A673 (cell line): ENCODE measurements around the gene RPL35A. TPM values are rescaled to one million over a fixed set of nuclear protein-coding genes. Genes with fewer than 3 reads are reported as not detected.
"Not testable (repeated sequence)": the region's sequence is repeated elsewhere in the genome, so short reads cannot be mapped to it uniquely, and the experiment has no call there.

ENCODE experiments used
- BruUV-seq: library from RNA; stranded (reverse); fragments of 400-500 nt; replicated peaks from 2 replicates; lab custom pipeline; 2021; lab: Mats Ljungman, UMichigan
- CTCF ChIA-PET: fragments of 300-600 bp; sonication (Branson Sonifier 250); formaldehyde crosslinking; loops from one replicate; lab custom pipeline; 2022; ENCODE audit warnings: antibody characterized with exemption; lab: Charles Lee
- POLR2A ChIA-PET: fragments of 300-600 bp; sonication (Branson Sonifier 250); formaldehyde crosslinking; loops from one replicate; lab custom pipeline; 2022; ENCODE audit warnings: antibody characterized with exemption; ENCODE audit not compliant: low non-redundant PET; lab: Charles Lee
- DNase-seq: peaks from one replicate; pipeline ENCODE4 v3.0.0-alpha.2; 2015; ENCODE audit warnings: low spot score
- H3K27ac ChIP-seq: fragments of 200-600 bp; sonication (generic); 2 replicates; pipeline ENCODE4 v1.5.1; 2016; ENCODE audit warnings: mixed run types, low read depth, mild to moderate bottlenecking, mixed read lengths, antibody characterized with exemption, low read length; ENCODE audit not compliant: poor library complexity, severe bottlenecking
- H3K27me3 ChIP-seq: fragments of 200-600 bp; sonication (generic); replicated peaks from 2 replicates; pipeline ENCODE4 v1.6.1; 2017; ENCODE audit warnings: mixed run types, low read depth, mild to moderate bottlenecking, mixed read lengths, antibody characterized with exemption, low read length; ENCODE audit not compliant: insufficient read depth, poor library complexity
- H3K36me3 ChIP-seq: fragments of 200-600 bp; sonication (generic); 2 replicates; pipeline ENCODE4 v1.6.1; 2016; ENCODE audit warnings: mixed run types, mild to moderate bottlenecking, mixed read lengths, antibody characterized with exemption, low read length; ENCODE audit not compliant: insufficient read depth, poor library complexity, severe bottlenecking
- H3K4me1 ChIP-seq: fragments of 200-600 bp; sonication (generic); 2 replicates; pipeline ENCODE4 v1.6.1; 2017; ENCODE audit warnings: mixed run types, mild to moderate bottlenecking, mixed read lengths, antibody characterized with exemption, low read length; ENCODE audit not compliant: insufficient read depth, poor library complexity, severe bottlenecking
- H3K4me3 ChIP-seq: fragments of 200-600 bp; sonication (generic); 2 replicates; pipeline ENCODE4 v1.5.1; 2016; ENCODE audit warnings: low read depth, mixed run types, mild to moderate bottlenecking, mixed read lengths, low read length; ENCODE audit not compliant: poor library complexity, severe bottlenecking
- H3K9me3 ChIP-seq: fragments of 200-600 bp; sonication (generic); 2 replicates; pipeline ENCODE4 v1.6.1; 2016; ENCODE audit warnings: mixed run types, low read depth, mild to moderate bottlenecking, mixed read lengths, antibody characterized with exemption, low read length; ENCODE audit not compliant: poor library complexity, severe bottlenecking
- EZH2 ChIP-seq: fragments of 200-600 bp; sonication (generic); IDR thresholded peaks from 2 replicates; pipeline ENCODE4 v1.6.1; 2017; ENCODE audit warnings: borderline replicate concordance, low read depth, mild to moderate bottlenecking, mixed read lengths, antibody characterized with exemption, low read length; ENCODE audit not compliant: poor library complexity, severe bottlenecking
- intact Hi-C: fragments of 100-400 bp; cut with micrococcal nuclease; formaldehyde crosslinking; loops from one replicate; pipeline ENCODE4 v1.10.0; 2022; ENCODE audit not compliant: unreplicated experiment
- total RNA-seq: library from RNA; stranded (reverse); gene quantifications from 2 replicates; pipeline ENCODE4 v1.2.3, GENCODE V29; 2021
- TF ChIP-seq, protein P1 (sequence below): fragments of 300-800, 200-600 bp; sonication (generic); conservative IDR thresholded peaks from 2 replicates; pipeline ENCODE4 v1.5.1; 2017; ENCODE audit warnings: low read depth, mild to moderate bottlenecking, antibody characterized with exemption, low read length, moderate library complexity, mixed read lengths

Gene RPL35A
- total RNA-seq, 1 experiment from 2014 or later, result 1,102 TPM

DNA sequence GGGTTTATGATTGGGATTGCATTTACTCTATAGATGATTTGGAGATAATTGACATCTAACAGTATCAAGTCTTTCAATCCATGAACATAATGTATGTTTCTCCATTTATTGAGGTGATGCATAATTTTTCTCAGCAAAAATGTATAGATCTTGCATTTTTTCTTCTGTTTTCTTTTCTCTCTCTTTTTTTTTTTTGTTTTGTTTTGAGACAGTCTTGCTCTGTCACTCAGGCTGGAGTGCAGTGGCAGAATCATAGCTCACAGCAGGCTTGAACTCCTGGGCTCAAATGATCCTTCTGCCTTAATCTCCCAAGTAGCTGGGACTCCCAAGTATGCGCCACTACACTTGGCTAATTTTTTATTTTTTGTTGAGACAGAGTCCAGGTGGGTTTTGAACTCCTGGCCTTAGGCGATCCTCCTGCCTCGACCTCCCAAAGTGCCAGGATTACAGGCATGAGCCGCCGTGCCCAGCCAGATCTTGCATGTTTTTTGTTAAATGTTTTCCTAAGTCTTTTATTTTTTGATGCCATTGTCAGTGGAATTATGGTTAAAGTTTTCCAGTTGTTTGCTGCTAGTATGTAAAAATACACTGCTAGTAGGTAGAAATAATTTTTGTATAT lies 13.1 kb downstream of the RPL35A start:
- no peaks in the 10 kb centered on the region for H3K27me3 ChIP-seq
- intact Hi-C loops, result loop anchor here (10.0 kb wide), 1 partner anchor 122 kb away; no protein-coding TSS in a partner anchor
- no peak for TF ChIP-seq EZH2
- TF ChIP-seq, protein P1, sequence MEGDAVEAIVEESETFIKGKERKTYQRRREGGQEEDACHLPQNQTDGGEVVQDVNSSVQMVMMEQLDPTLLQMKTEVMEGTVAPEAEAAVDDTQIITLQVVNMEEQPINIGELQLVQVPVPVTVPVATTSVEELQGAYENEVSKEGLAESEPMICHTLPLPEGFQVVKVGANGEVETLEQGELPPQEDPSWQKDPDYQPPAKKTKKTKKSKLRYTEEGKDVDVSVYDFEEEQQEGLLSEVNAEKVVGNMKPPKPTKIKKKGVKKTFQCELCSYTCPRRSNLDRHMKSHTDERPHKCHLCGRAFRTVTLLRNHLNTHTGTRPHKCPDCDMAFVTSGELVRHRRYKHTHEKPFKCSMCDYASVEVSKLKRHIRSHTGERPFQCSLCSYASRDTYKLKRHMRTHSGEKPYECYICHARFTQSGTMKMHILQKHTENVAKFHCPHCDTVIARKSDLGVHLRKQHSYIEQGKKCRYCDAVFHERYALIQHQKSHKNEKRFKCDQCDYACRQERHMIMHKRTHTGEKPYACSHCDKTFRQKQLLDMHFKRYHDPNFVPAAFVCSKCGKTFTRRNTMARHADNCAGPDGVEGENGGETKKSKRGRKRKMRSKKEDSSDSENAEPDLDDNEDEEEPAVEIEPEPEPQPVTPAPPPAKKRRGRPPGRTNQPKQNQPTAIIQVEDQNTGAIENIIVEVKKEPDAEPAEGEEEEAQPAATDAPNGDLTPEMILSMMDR, result no peak
- H3K27ac ChIP-seq, result no peak overlapping the region
- H3K4me3 ChIP-seq, result no peak overlapping the region
- H3K9me3 ChIP-seq, result peaks cover 6% of the 10 kb centered on the region
- POLR2A ChIA-PET, result no interaction called here
- CTCF ChIA-PET, result no interaction called here
- no peak for DNase-seq
- BruUV-seq, result no TSS peak
- H3K36me3 ChIP-seq, result no peaks in the 10 kb centered on the region
- peaks cover 21% of the 10 kb centered on the region for H3K4me1 ChIP-seq

DNA sequence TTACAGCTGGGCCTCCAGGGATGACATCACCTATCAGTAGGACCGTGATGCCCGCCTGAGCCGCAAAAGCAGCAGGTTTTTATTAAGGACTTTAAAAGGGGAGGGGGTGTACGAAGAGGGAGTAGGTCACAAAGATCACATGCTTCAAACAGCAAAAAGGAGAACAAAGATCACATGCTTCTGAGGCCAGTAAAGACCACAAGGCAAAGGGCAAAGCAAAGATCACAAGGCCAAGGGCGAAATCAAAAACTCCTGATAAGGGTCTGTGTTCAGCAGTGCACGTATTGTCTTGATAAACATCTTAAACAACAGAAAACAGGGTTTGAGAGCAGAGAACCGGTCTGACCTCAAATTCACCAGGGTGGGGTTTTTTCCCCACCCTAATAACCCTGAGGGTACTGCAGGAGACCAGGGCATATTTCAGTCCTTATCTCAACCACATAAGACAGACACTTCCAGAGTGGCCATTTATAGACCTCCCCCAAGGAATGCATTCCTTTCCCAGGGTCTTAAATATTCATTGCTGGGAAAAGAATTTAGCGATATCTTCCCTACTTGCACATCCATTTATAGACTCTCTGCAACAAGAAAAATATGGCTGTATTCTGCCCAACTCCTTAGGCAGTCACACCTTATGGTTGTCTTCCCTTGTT lies 17.5 kb downstream of the RPL35A start:
- BruUV-seq, H3K27ac ChIP-seq, POLR2A ChIA-PET, H3K4me1 ChIP-seq, DNase-seq, H3K9me3 ChIP-seq, H3K27me3 ChIP-seq, CTCF ChIA-PET, H3K36me3 ChIP-seq, H3K4me3 ChIP-seq: not testable (repeated sequence)
- intact Hi-C loops, result loop anchor here (10.0 kb wide), 1 partner anchor 117 kb away; no protein-coding TSS in a partner anchor

- DNase-seq, result no peak
- intact Hi-C loops, result no loop called here
- Histone ChIP-seq H3K9me3 (peaks cover 6% of the 10 kb centered on the region), H3K27me3 (no peaks in the 10 kb centered on the region), H3K4me1 (no peaks in the 10 kb centered on the region), H3K4me3 (no peak overlapping the region), H3K36me3 (no peaks in the 10 kb centered on the region), H3K27ac (no peak overlapping the region)
- no TSS peak for BruUV-seq
- ChIA-PET POLR2A (no interaction called here), CTCF (no interaction called here)
- TF ChIP-seq, protein P1, result no peak
- no peak for TF ChIP-seq EZH2
Observed at GRCh38 chr3:197970588-197970987, 20.6 kb downstream of the RPL35A start.

DNA sequence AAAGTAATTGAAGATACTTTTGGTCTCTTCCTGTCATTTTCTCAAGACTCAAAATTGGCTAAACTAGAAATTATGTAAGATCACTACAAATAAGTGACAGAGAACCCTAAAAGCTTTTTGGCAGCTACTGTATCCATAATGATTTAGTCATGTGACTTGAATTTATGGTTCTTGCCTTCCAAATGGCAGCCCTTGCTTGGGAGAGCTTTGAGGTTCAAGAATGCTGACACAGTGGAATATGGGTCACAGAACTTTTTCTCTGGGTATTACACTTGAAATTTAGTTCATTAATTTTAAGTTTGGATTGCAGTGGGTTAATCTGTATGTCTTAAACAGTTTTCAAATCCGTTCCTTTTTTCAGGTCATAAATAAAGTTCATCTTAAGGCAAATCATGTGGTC lies 24.0 kb downstream of the RPL35A start:
- H3K27ac ChIP-seq, result no peak overlapping the region
- DNase-seq, result no peak
- no peak for TF ChIP-seq EZH2
- TF ChIP-seq, protein P1, result no peak
- peaks cover 10% of the 10 kb centered on the region for H3K36me3 ChIP-seq
- ChIA-PET CTCF (no interaction called here), POLR2A (no interaction called here)
- no peaks in the 10 kb centered on the region for H3K27me3 ChIP-seq
- H3K4me3 ChIP-seq, result no peak overlapping the region
- intact Hi-C loops, result no loop called here
- no TSS peak for BruUV-seq
- H3K4me1 ChIP-seq, result no peaks in the 10 kb centered on the region
- H3K9me3 ChIP-seq, result no peaks in the 10 kb centered on the region
